ENCODE data around the gene AUNIP. TPM values are rescaled to one million over a fixed set of nuclear protein-coding genes. Genes with fewer than 3 reads are reported as not detected.

Gene AUNIP
- total RNA-seq, 1 experiment from 2014 or later, result 12.1 TPM

DNA sequence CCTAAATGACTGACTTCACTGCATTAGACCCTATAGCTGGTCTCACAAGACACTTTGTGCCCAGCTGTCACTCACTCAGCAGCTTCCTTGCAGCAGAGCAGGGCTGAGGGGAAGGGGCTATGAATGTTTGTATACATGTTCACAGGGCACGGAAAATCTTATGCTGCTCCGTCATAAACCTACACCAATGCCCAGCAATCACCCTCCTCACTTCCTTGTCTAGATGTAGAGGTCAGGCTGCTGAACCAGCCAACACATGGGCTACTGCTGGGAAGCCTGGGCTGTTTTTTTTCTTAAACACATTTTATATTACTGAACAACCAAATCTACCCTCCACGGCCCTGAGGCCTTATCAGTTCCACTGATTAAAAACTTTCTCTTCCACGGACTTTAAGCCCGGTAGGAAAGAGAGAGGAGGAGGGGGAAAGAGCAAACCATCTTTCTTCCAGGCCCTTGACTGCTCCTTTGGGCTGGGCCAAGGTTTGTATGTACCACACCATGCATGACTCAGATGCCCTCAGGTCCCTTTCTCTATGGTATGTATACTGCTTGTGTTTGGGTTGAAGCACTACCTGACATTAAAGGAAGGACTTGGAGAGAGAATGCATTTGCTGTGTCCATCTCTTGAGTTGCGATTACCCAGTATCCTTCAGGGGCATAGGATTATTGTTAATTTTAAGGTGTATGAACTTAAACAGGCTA is 26.8 kb downstream of the AUNIP start:
- BruUV-seq (replicated peaks), result TSS peak; percentile 31

DNA sequence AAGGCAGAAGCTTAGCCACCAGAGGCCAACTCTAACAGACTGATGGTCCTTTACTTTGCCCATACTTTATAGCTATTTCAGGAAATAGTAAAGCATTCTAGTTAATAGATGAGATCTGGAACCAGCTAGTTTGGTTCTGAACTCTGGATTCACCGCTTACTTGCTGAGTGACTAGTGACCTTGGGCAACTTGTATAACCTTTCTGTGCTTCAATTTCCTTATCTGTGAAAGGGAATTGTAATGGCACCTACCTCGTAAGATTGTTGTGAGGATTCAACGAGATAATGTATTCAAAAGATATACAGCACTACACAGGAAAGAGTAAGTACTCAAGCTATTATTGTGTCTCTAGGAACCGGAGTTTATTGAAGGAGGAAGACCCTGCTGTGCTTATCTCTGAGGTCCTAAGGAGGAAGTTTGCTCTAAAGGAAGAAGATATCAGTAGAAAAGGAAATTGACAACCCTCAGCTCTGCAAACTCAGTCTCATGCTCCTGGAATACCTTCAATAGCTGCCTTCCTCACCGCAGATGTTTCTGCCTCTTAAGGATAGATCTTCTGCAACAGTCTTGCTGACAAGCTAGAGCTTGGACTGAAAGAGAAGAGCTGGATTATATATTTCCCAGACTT is 27.6 kb downstream of the AUNIP start:
- H3K4me2 ChIP-seq (ENCODE audit: low read length), result no peak overlapping the region
- DNase-seq (ENCODE audit: low read depth, low spot score) (no peak), ATAC-seq (no peak)
- no peaks in the 10 kb centered on the region for H3K4me1 ChIP-seq (ENCODE audit: control insufficient read depth in 1 of 2, insufficient read depth in 2 of 2, low read length in 2 of 2)
- H3K27me3 ChIP-seq (ENCODE audit: insufficient read depth, low read length), result no peaks in the 10 kb centered on the region
- peaks cover 48% of the 10 kb centered on the region for H3K79me2 ChIP-seq (ENCODE audit: insufficient read depth, low read length)
- H3K4me3 ChIP-seq (replicated peaks in 1 of 2; ENCODE audit: low read depth in 1 of 2, low read length in 2 of 2), result no peak overlapping the region
- ChIA-PET POLR2A (no interaction called here), CTCF (interaction anchor here (1.7 kb wide), 1 partner anchor 10 kb away, joined by 3 read pairs; no protein-coding TSS in a partner anchor), RAD21 (ENCODE audit: low non-redundant PET in 1 of 2, low total read pairs in 2 of 2, uncharacterized antibody in 2 of 2, unreplicated experiment in 2 of 2) (interaction anchor here in 1 of 2 experiments (0.5 kb wide), 1 partner anchor 60 kb away, joined by 5 read pairs; no protein-coding TSS in a partner anchor)
- no peak overlapping the region for H3K27ac ChIP-seq (ENCODE audit: low read depth, low read length)
- H2AFZ ChIP-seq (ENCODE audit: low read depth, low read length, poor library complexity, severe bottlenecking), result no peak overlapping the region
- intact Hi-C loops (cut with micrococcal nuclease), result no loop called here
- no peaks in the 10 kb centered on the region for H3K9me3 ChIP-seq (ENCODE audit: control insufficient read depth in 1 of 2, insufficient read depth in 1 of 2, low read depth in 1 of 2, low read length in 2 of 2)
- no peaks in the 10 kb centered on the region; the same call in 1 of the 2 replicates for H4K20me1 ChIP-seq (ENCODE audit: insufficient read depth)
- no peaks in the 10 kb centered on the region for H3K9me2 ChIP-seq (ENCODE audit: insufficient read depth)
- BruUV-seq (replicated peaks), result no TSS peak
- TF ChIP-seq SP1 (IDR thresholded peaks at IDR 0.05; ENCODE audit: low read depth) (no peak), POLR2A (IDR thresholded peaks at IDR 0.05; ENCODE audit: borderline replicate concordance, extremely low read depth, insufficient read depth, insufficient read length) (no peak), POLR2AphosphoS5 (IDR thresholded peaks at IDR 0.05; ENCODE audit: low read depth, low read length) (no peak), FOSL1 (IDR thresholded peaks at IDR 0.05; ENCODE audit: low read depth) (no peak), ELF1 (IDR thresholded peaks at IDR 0.05; ENCODE audit: borderline replicate concordance, low read depth) (no peak), SRF (IDR thresholded peaks at IDR 0.05; ENCODE audit: low read depth) (no peak), YY1 (IDR thresholded peaks at IDR 0.05; ENCODE audit: extremely low read depth, insufficient replicate concordance, low read depth, low read length) (no peak), ZNF274 (IDR thresholded peaks at IDR 0.05; ENCODE audit: low read depth, low read length) (no peak), EZH2 (IDR thresholded peaks at IDR 0.05) (no peak)
- TF ChIP-seq, protein P1, sequence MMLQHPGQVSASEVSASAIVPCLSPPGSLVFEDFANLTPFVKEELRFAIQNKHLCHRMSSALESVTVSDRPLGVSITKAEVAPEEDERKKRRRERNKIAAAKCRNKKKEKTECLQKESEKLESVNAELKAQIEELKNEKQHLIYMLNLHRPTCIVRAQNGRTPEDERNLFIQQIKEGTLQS (IDR thresholded peaks at IDR 0.05), result no peak
- TF ChIP-seq, protein P2, sequence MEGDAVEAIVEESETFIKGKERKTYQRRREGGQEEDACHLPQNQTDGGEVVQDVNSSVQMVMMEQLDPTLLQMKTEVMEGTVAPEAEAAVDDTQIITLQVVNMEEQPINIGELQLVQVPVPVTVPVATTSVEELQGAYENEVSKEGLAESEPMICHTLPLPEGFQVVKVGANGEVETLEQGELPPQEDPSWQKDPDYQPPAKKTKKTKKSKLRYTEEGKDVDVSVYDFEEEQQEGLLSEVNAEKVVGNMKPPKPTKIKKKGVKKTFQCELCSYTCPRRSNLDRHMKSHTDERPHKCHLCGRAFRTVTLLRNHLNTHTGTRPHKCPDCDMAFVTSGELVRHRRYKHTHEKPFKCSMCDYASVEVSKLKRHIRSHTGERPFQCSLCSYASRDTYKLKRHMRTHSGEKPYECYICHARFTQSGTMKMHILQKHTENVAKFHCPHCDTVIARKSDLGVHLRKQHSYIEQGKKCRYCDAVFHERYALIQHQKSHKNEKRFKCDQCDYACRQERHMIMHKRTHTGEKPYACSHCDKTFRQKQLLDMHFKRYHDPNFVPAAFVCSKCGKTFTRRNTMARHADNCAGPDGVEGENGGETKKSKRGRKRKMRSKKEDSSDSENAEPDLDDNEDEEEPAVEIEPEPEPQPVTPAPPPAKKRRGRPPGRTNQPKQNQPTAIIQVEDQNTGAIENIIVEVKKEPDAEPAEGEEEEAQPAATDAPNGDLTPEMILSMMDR (IDR thresholded peaks at IDR 0.05 in 2 of 3, conservative IDR thresholded peaks at IDR 0.05 in 1 of 3; ENCODE audit: borderline replicate concordance in 1 of 3, insufficient read depth in 1 of 3, low read depth in 2 of 3, low read length in 2 of 3), result no peak
- TF ChIP-seq, protein P3, sequence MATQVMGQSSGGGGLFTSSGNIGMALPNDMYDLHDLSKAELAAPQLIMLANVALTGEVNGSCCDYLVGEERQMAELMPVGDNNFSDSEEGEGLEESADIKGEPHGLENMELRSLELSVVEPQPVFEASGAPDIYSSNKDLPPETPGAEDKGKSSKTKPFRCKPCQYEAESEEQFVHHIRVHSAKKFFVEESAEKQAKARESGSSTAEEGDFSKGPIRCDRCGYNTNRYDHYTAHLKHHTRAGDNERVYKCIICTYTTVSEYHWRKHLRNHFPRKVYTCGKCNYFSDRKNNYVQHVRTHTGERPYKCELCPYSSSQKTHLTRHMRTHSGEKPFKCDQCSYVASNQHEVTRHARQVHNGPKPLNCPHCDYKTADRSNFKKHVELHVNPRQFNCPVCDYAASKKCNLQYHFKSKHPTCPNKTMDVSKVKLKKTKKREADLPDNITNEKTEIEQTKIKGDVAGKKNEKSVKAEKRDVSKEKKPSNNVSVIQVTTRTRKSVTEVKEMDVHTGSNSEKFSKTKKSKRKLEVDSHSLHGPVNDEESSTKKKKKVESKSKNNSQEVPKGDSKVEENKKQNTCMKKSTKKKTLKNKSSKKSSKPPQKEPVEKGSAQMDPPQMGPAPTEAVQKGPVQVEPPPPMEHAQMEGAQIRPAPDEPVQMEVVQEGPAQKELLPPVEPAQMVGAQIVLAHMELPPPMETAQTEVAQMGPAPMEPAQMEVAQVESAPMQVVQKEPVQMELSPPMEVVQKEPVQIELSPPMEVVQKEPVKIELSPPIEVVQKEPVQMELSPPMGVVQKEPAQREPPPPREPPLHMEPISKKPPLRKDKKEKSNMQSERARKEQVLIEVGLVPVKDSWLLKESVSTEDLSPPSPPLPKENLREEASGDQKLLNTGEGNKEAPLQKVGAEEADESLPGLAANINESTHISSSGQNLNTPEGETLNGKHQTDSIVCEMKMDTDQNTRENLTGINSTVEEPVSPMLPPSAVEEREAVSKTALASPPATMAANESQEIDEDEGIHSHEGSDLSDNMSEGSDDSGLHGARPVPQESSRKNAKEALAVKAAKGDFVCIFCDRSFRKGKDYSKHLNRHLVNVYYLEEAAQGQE (IDR thresholded peaks at IDR 0.05; ENCODE audit: low read depth), result no peak
- peaks cover 50 to 59% of the 10 kb centered on the region in 2 experiments for H3K36me3 ChIP-seq (ENCODE audit: control insufficient read depth in 1 of 2, insufficient read depth in 2 of 2, low read length in 2 of 2)
- H3K9ac ChIP-seq (ENCODE audit: low read length), result no peak overlapping the region

More for the DNA sequence above, 26.8 kb downstream of the AUNIP start:
- Histone ChIP-seq H3K79me2 (ENCODE audit: insufficient read depth, low read length) (peaks cover 56% of the 10 kb centered on the region), H3K9me3 (ENCODE audit: control insufficient read depth in 1 of 2, insufficient read depth in 1 of 2, low read depth in 1 of 2, low read length in 2 of 2) (no peaks in the 10 kb centered on the region), H3K27ac (ENCODE audit: low read depth, low read length) (no peak overlapping the region), H3K4me1 (ENCODE audit: control insufficient read depth in 1 of 2, insufficient read depth in 2 of 2, low read length in 2 of 2) (peaks cover 0 to 3% of the 10 kb centered on the region in 2 experiments; a peak in 1 of 4 replicates), H3K36me3 (ENCODE audit: control insufficient read depth in 1 of 2, insufficient read depth in 2 of 2, low read length in 2 of 2) (peaks cover 50 to 62% of the 10 kb centered on the region in 2 experiments), H3K4me2 (ENCODE audit: low read length) (no peak overlapping the region), H4K20me1 (ENCODE audit: insufficient read depth) (no peaks in the 10 kb centered on the region; the same call in 1 of the 2 replicates), H3K9ac (ENCODE audit: low read length) (no peak overlapping the region), H3K9me2 (ENCODE audit: insufficient read depth) (no peaks in the 10 kb centered on the region), H2AFZ (ENCODE audit: low read depth, low read length, poor library complexity, severe bottlenecking) (no peak overlapping the region), H3K27me3 (ENCODE audit: insufficient read depth, low read length) (no peaks in the 10 kb centered on the region), H3K4me3 (replicated peaks in 1 of 2; ENCODE audit: low read depth in 1 of 2, low read length in 2 of 2) (no peak overlapping the region)
- POLR2A ChIA-PET, result no interaction called here
- TF ChIP-seq SP1 (IDR thresholded peaks at IDR 0.05; ENCODE audit: low read depth) (no peak), CBX3 (IDR thresholded peaks at IDR 0.05; ENCODE audit: low read depth) (no peak)
- no peak for DNase-seq (ENCODE audit: low read depth, low spot score)
- RAD21 ChIA-PET (ENCODE audit: low non-redundant PET in 1 of 2, low total read pairs in 2 of 2, uncharacterized antibody in 2 of 2, unreplicated experiment in 2 of 2), result no interaction called here
- ATAC-seq, result no peak
- intact Hi-C loops (cut with micrococcal nuclease), result no loop called here
- CTCF ChIA-PET, result no interaction called here

Measured in HCT116 (cell line).